Right atrium auricular region (tissue), 2 donors: Measurements from ENCODE around the gene TMC1. TPM values are rescaled to one million over a fixed set of nuclear protein-coding genes. Genes with fewer than 3 reads are reported as not detected.

ENCODE experiments used
- DNase-seq: peaks from one replicate; pipeline ENCODE4 v3.0.0-alpha.2; 2019; ENCODE audit warnings: low spot score
- H3K27ac ChIP-seq, 2 donors: fragments of 200-600 bp; sonication (generic); 1 replicate in 1 of 2; 2 replicates in 1 of 2; pipeline ENCODE4 v1.5.1; 2016 to 2019
- H3K27me3 ChIP-seq, 2 donors: fragments of 200-600 bp; sonication (generic); one replicate each; pipeline versions ENCODE4 v1.5.1 to v1.6.0; 2017 to 2019
- H3K36me3 ChIP-seq: fragments of 200-600 bp; sonication (generic); one replicate; pipeline ENCODE4 v1.5.1; 2016
- H3K4me1 ChIP-seq, 2 donors: fragments of 200-600 bp; sonication (generic); one replicate each; pipeline versions ENCODE4 v1.5.1 to v1.6.0; 2017 to 2019
- H3K4me3 ChIP-seq, 2 donors: fragments of 200-600 bp; sonication (generic); 1 replicate in 1 of 2; 2 replicates in 1 of 2; pipeline ENCODE4 v1.5.1; 2017 to 2019; ENCODE audit warnings: mild to moderate bottlenecking in 1 of 2, moderate library complexity in 1 of 2
- H3K9me3 ChIP-seq, 2 donors: fragments of 200-600 bp; sonication (generic); one replicate each; pipeline ENCODE4 v1.5.1; 2019
- total RNA-seq, 2 donors: library from RNA; depleted of rRNA; stranded (reverse); fragments of >200 nt; gene quantifications; one replicate each; pipeline ENCODE4 v1.1.0, GENCODE V29; 2016
- TF ChIP-seq, protein P1 (sequence below), 2 donors: fragments of 200-600 bp; sonication (generic); IDR thresholded peaks; one replicate each; pipeline ENCODE4 v1.5.1; 2019; ENCODE audit warnings: antibody characterized with exemption in 2 of 2

TMC1 gene
- total RNA-seq, 2 donors from 2014 or later: not detected

DNA sequence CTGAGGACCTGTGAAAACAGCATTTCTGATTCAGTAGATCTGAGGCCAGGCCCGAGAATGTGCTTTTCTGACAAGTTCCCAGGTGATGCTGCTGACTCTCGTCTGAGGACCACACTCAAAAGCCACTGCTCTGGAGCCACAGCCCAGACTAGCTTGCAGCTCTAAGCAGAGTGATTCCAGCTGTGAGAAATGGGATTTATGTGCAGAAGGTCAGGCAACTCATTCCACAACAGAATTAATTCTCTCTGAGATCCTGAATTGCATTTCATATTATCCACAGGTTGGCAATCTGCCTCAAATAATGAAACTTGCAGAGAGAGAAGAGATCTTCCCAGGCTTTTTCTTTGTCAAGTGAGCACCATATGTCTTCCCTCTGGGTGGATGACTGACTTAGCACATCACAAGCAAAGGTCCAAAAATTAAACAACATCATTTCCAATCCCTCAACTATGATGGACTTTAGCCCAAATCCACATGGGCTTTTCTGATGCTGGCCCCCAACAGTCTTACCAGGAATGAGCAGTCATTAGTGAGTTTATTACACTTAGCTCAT is 291.2 kb downstream of the TMC1 start:
- no peaks in the 10 kb centered on the region for H3K9me3 ChIP-seq
- TF ChIP-seq, protein P1, sequence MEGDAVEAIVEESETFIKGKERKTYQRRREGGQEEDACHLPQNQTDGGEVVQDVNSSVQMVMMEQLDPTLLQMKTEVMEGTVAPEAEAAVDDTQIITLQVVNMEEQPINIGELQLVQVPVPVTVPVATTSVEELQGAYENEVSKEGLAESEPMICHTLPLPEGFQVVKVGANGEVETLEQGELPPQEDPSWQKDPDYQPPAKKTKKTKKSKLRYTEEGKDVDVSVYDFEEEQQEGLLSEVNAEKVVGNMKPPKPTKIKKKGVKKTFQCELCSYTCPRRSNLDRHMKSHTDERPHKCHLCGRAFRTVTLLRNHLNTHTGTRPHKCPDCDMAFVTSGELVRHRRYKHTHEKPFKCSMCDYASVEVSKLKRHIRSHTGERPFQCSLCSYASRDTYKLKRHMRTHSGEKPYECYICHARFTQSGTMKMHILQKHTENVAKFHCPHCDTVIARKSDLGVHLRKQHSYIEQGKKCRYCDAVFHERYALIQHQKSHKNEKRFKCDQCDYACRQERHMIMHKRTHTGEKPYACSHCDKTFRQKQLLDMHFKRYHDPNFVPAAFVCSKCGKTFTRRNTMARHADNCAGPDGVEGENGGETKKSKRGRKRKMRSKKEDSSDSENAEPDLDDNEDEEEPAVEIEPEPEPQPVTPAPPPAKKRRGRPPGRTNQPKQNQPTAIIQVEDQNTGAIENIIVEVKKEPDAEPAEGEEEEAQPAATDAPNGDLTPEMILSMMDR (IDR thresholded peaks at IDR 0.05): no peak
- no peak for DNase-seq
- H3K36me3 ChIP-seq: no peaks in the 10 kb centered on the region
- no peaks in the 10 kb centered on the region for H3K4me1 ChIP-seq
- H3K27me3 ChIP-seq: no peaks in the 10 kb centered on the region
- H3K27ac ChIP-seq: no peak overlapping the region
- H3K4me3 ChIP-seq: no peak overlapping the region

GRCh38 chr9:72813544-72813943 is 292.1 kb downstream of the TMC1 start:
- H3K27ac ChIP-seq: no peak overlapping the region
- H3K36me3 ChIP-seq: no peaks in the 10 kb centered on the region
- no peaks in the 10 kb centered on the region for H3K9me3 ChIP-seq
- TF ChIP-seq, protein P1 (IDR thresholded peaks at IDR 0.05): no peak
- DNase-seq: no peak
- H3K27me3 ChIP-seq: no peaks in the 10 kb centered on the region
- H3K4me3 ChIP-seq: no peak overlapping the region
- H3K4me1 ChIP-seq: no peaks in the 10 kb centered on the region

GRCh38 chr9:72814083-72814597 is 292.7 kb downstream of the TMC1 start:
- no peaks in the 10 kb centered on the region for H3K27me3 ChIP-seq
- no peak for DNase-seq

DNA sequence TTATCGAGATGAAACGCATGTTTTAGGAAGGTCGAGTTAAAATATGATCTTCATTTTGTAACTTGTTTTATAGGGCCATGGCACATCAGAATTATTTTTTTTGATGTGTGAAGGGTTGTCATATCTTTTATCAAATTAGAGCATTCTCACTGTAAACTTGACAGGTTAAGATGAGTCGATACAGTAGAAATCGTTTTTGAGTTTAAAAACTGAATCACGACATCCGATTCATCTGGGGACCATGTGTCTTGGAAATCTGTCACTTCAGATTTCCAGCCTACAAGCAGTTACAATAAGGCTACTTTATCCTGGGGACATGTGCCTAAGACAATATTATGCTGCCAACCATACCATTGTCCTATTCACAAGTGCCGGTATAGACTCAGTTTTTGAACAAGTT is 295.3 kb downstream of the TMC1 start:
- Histone ChIP-seq H3K9me3 (no peaks in the 10 kb centered on the region), H3K4me1 (no peaks in the 10 kb centered on the region)
- TF ChIP-seq, protein P1 (IDR thresholded peaks at IDR 0.05): no peak

More at GRCh38 chr9:72814083-72814597, 292.7 kb downstream of the TMC1 start:
- Histone ChIP-seq H3K27ac (no peak overlapping the region), H3K36me3 (no peaks in the 10 kb centered on the region), H3K9me3 (no peaks in the 10 kb centered on the region), H3K4me3 (no peak overlapping the region), H3K4me1 (no peaks in the 10 kb centered on the region)
- TF ChIP-seq, protein P1 (IDR thresholded peaks at IDR 0.05): no peak

DNA sequence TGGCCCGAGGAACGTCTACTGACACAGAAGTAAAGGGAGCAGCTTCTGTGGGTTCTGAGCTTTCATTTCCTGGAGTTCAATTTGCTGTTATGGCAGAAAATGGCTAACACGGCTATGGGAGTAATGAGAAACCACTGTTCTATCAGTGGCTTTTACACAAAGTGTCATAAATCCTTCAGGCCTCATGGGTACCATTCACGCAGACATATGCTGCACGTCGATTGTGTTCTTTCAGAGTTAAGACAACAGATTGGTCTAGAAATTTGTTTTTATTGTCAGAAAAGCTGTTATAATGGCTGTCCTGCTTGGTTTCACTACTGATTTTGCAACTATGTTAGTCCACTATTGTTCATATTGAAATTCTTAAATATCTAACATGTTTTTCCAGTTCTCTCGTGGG is 296.0 kb downstream of the TMC1 start:
- no peaks in the 10 kb centered on the region for H3K9me3 ChIP-seq
- H3K4me1 ChIP-seq: no peaks in the 10 kb centered on the region
- H3K4me3 ChIP-seq: no peak overlapping the region
- no peaks in the 10 kb centered on the region for H3K36me3 ChIP-seq
- no peak overlapping the region for H3K27ac ChIP-seq
- no peaks in the 10 kb centered on the region for H3K27me3 ChIP-seq
- TF ChIP-seq, protein P1 (IDR thresholded peaks at IDR 0.05): no peak
- no peak for DNase-seq

More for the DNA sequence above, 295.3 kb downstream of the TMC1 start:
- no peak overlapping the region for H3K27ac ChIP-seq
- no peak overlapping the region for H3K4me3 ChIP-seq
- H3K27me3 ChIP-seq: no peaks in the 10 kb centered on the region
- H3K36me3 ChIP-seq: no peaks in the 10 kb centered on the region
- no peak for DNase-seq

GRCh38 chr9:72818385-72818784 is 297.0 kb downstream of the TMC1 start:
- H3K27me3 ChIP-seq: no peaks in the 10 kb centered on the region
- no peak overlapping the region for H3K27ac ChIP-seq
- no peak overlapping the region for H3K4me3 ChIP-seq
- H3K36me3 ChIP-seq: no peaks in the 10 kb centered on the region
- no peaks in the 10 kb centered on the region for H3K4me1 ChIP-seq
- TF ChIP-seq, protein P1 (IDR thresholded peaks at IDR 0.05): no peak
- no peaks in the 10 kb centered on the region for H3K9me3 ChIP-seq
- no peak for DNase-seq
